Endothelial cell (in vitro differentiated cells): Measurements from ENCODE around the gene DUSP22. TPM values are rescaled to one million over a fixed set of nuclear protein-coding genes. Genes with fewer than 3 reads are reported as not detected.

Source experiments
- DNase-seq: peaks from one replicate; pipeline ENCODE4 v3.0.0; 2021; ENCODE audit warnings: low spot score
- H3K27ac Mint-ChIP-seq: one replicate; pipeline ENCODE4 v1.8.0; 2021; ENCODE audit warnings: mixed read lengths, inconsistent platforms; ENCODE audit not compliant: unreplicated experiment
- H3K27me3 Mint-ChIP-seq: one replicate; pipeline ENCODE4 v1.8.0; 2021; ENCODE audit warnings: mild to moderate bottlenecking, moderate library complexity, mixed read lengths, inconsistent platforms; ENCODE audit not compliant: unreplicated experiment
- H3K36me3 Mint-ChIP-seq: one replicate; pipeline ENCODE4 v1.8.0; 2021; ENCODE audit warnings: mild to moderate bottlenecking, low read depth, mixed read lengths, inconsistent platforms; ENCODE audit not compliant: unreplicated experiment
- H3K4me1 Mint-ChIP-seq: one replicate; pipeline ENCODE4 v1.8.0; 2021; ENCODE audit warnings: mild to moderate bottlenecking, mixed read lengths, inconsistent platforms; ENCODE audit not compliant: unreplicated experiment
- H3K4me3 Mint-ChIP-seq: one replicate; pipeline ENCODE4 v1.8.0; 2021; ENCODE audit warnings: mild to moderate bottlenecking, mixed read lengths, inconsistent platforms; ENCODE audit not compliant: unreplicated experiment
- H3K9me3 Mint-ChIP-seq: one replicate; pipeline ENCODE4 v1.8.0; 2021; ENCODE audit warnings: mixed read lengths, inconsistent platforms; ENCODE audit not compliant: unreplicated experiment
- total RNA-seq: library from RNA; stranded (reverse); fragmentation: NEBNext Ultra II Directional; extraction: Animal tissue kit (Norgen Biotek cat#: 25700); gene quantifications from one replicate; pipeline ENCODE4 v1.2.1, GENCODE V29; 2021; ENCODE audit not compliant: unreplicated experiment
- TF ChIP-seq, protein P1 (sequence below): fragments of 200-600 bp; sonication (generic); IDR thresholded peaks from one replicate; pipeline ENCODE4 v1.5.0; 2021; ENCODE audit warnings: antibody characterized with exemption; ENCODE audit not compliant: unreplicated experiment

Gene DUSP22
- total RNA-seq, 1 donor from 2014 or later: 57.3 TPM

GRCh38 chr6:327538-328116 is 35.3 kb downstream of the DUSP22 start:
- Mint-ChIP-seq H3K9me3 (peaks cover 11% of the 10 kb centered on the region), H3K4me3 (peak overlapping the region; percentile 13), H3K27ac (no peak overlapping the region), H3K27me3 (peaks cover 18% of the 10 kb centered on the region), H3K36me3 (peaks cover 19% of the 10 kb centered on the region), H3K4me1 (peaks cover 3% of the 10 kb centered on the region)
- TF ChIP-seq, protein P1, sequence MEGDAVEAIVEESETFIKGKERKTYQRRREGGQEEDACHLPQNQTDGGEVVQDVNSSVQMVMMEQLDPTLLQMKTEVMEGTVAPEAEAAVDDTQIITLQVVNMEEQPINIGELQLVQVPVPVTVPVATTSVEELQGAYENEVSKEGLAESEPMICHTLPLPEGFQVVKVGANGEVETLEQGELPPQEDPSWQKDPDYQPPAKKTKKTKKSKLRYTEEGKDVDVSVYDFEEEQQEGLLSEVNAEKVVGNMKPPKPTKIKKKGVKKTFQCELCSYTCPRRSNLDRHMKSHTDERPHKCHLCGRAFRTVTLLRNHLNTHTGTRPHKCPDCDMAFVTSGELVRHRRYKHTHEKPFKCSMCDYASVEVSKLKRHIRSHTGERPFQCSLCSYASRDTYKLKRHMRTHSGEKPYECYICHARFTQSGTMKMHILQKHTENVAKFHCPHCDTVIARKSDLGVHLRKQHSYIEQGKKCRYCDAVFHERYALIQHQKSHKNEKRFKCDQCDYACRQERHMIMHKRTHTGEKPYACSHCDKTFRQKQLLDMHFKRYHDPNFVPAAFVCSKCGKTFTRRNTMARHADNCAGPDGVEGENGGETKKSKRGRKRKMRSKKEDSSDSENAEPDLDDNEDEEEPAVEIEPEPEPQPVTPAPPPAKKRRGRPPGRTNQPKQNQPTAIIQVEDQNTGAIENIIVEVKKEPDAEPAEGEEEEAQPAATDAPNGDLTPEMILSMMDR: no peak
- no peak for DNase-seq

DNA sequence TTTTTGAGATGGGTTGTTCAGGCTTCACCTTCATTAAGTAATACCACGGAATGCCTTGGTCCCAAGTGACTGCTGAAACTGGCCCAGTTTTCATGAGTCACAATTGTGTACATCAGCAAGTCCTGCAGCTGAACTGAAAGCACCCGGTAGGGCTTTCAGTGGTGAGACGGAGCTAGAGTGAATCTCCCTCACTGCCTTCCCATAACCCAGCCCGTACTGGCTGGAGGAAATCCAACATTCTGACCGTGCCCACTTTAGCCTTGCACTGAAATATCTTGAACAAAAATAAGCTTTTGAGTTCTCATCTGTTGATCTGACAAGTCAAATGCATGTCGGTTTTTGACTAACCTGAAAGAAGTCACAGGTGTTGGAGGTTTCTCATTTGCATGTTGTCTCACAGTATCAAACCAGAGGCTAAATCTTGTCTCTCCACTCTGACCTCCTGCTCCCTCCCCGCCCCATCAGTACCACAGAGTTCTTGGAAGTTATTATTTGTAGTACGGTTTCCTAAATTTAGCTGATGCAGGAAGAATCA is 35.9 kb downstream of the DUSP22 start:
- TF ChIP-seq, protein P1: no peak
- peaks cover 11% of the 10 kb centered on the region for H3K9me3 Mint-ChIP-seq
- H3K36me3 Mint-ChIP-seq: peaks cover 19% of the 10 kb centered on the region
- DNase-seq: no peak
- H3K27me3 Mint-ChIP-seq: peaks cover 18% of the 10 kb centered on the region
- no peak overlapping the region for H3K4me3 Mint-ChIP-seq
- peaks cover 3% of the 10 kb centered on the region for H3K4me1 Mint-ChIP-seq
- no peak overlapping the region for H3K27ac Mint-ChIP-seq

- DNase-seq: no peak
- H3K27me3 Mint-ChIP-seq: peaks cover 18% of the 10 kb centered on the region
- H3K27ac Mint-ChIP-seq: no peak overlapping the region
- no peak overlapping the region for H3K4me3 Mint-ChIP-seq
- peaks cover 19% of the 10 kb centered on the region for H3K36me3 Mint-ChIP-seq
- no peaks in the 10 kb centered on the region for H3K4me1 Mint-ChIP-seq
- TF ChIP-seq, protein P1: no peak
- H3K9me3 Mint-ChIP-seq: peaks cover 7% of the 10 kb centered on the region
These were observed 36.6 kb downstream of the DUSP22 start for GRCh38 chr6:328924-329323.

- H3K36me3 Mint-ChIP-seq: peaks cover 16% of the 10 kb centered on the region
- no peak for DNase-seq
- H3K4me3 Mint-ChIP-seq: no peak overlapping the region
- H3K27me3 Mint-ChIP-seq: peaks cover 14% of the 10 kb centered on the region
- TF ChIP-seq, protein P1: no peak
- H3K4me1 Mint-ChIP-seq: no peaks in the 10 kb centered on the region
- no peak overlapping the region for H3K27ac Mint-ChIP-seq
- peaks cover 7% of the 10 kb centered on the region for H3K9me3 Mint-ChIP-seq
These were observed 37.8 kb downstream of the DUSP22 start for GRCh38 chr6:329888-330691.

- H3K27ac Mint-ChIP-seq: no peak overlapping the region
- H3K4me3 Mint-ChIP-seq: no peak overlapping the region
- peaks cover 11% of the 10 kb centered on the region for H3K27me3 Mint-ChIP-seq
- peaks cover 19% of the 10 kb centered on the region for H3K36me3 Mint-ChIP-seq
- DNase-seq: no peak
- TF ChIP-seq, protein P1: no peak
- H3K4me1 Mint-ChIP-seq: no peaks in the 10 kb centered on the region
- peaks cover 7% of the 10 kb centered on the region for H3K9me3 Mint-ChIP-seq
These were observed 38.7 kb downstream of the DUSP22 start for GRCh38 chr6:330948-331347.
